HG03378 (cell line): ENCODE measurements around the gene C4B.
"Not testable (repeated sequence)": the region's sequence is repeated elsewhere in the genome, so short reads cannot be mapped to it uniquely, and the experiment has no call there.

ENCODE experiments used
- ATAC-seq: cut with Tn5 transposase; IDR thresholded peaks from one replicate; pipeline ENCODE4 v1.9.1; 2021; ENCODE audit warnings: mild to moderate bottlenecking, moderate library complexity; ENCODE audit not compliant: unreplicated experiment

Gene C4B

GRCh38 chr6:31980195-31980876 lies 34.3 kb upstream of the C4B start:
- ATAC-seq, result not testable (repeated sequence)

GRCh38 chr6:31980998-31981397 lies 33.6 kb upstream of the C4B start:
- ATAC-seq, result not testable (repeated sequence)

GRCh38 chr6:31981744-31982143 lies 32.9 kb upstream of the C4B start, which contains the start of gene C4A:
Gene C4A, plus strand, starts transcription at chr6:31982057. Its CDS starts 51 bp downstream, at chr6:31982108.
- not testable (repeated sequence) for ATAC-seq

GRCh38 chr6:31989363-31989762 lies 25.2 kb upstream of the C4B start:
- not testable (repeated sequence) for ATAC-seq

GRCh38 chr6:31994421-31994820 lies 20.2 kb upstream of the C4B start:
- ATAC-seq, result not testable (repeated sequence)

DNA sequence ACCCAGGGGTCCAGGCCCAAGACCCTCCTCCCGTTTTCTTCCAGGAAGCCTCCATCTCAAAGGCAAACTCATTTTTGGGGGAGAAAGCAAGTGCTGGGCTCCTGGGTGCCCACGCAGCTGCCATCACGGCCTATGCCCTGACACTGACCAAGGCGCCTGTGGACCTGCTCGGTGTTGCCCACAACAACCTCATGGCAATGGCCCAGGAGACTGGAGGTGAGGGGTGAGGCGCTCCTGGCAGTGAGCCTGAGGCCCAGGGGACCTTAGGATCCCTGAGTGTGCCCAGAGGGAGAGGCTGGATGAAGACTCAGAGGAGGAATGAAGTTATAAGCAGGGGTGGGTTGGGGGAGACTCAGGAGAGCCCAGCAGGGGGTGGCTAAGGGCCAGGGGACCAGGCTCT lies 18.2 kb upstream of the C4B start:
- ATAC-seq, result not testable (repeated sequence)

GRCh38 chr6:32002546-32003268 lies 11.9 kb upstream of the C4B start:
- ATAC-seq, result not testable (repeated sequence)

DNA sequence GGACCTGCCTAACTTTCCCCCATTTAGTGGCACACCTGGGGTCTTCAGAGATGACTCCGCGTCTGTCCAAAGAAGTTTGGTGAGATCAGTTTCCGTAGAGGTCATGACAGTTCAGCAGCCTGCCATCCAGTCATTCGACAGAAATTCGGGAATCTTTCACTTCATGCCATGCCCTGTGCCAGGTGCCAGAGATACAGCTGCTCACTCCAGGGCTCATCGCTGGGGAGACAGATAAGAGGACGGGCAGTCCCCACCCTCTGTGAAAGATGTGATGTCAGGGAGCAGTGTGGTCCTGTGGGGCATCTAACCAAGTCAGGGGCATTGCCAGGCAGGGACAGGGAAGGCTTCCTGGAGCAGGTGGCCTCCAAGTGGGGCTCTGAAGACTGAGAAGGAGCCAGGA lies 11.3 kb upstream of the C4B start:
- not testable (repeated sequence) for ATAC-seq

GRCh38 chr6:32004393-32004792 lies 10.2 kb upstream of the C4B start:
- ATAC-seq, result not testable (repeated sequence)

DNA sequence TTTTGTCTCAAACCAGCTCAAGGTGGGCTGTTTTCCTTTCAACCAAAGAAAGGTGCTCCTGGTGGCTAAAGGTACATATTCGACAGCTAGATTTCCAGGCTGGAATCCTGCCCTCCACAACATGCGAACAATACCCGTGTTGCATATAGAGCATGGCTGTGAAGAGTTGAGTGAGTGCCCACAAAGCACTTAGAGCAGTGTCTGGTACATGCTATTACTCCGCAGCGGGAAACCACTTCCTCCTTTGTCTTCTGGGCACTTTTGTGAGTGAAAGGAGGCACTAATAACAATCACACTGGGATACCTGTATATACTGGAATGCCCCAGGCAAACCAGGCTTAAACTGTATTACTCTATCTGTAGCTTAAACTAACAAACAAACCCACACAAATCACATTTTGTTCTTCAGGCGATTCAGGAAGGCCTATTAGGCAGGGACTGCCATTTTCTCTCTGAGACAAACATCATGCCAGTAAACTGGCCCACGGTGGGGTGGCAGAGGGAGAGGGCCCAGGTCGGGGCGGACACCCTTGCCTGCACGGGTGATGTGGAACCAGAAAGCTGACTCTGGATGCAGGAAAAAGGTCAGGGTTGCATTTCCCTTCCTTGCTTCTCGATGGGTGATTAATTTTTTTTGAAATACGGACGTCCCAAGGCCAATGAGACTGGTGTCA lies 9.6 kb upstream of the C4B start:
- not testable (repeated sequence) for ATAC-seq

GRCh38 chr6:32005538-32005880 lies 9.1 kb upstream of the C4B start:
- not testable (repeated sequence) for ATAC-seq

DNA sequence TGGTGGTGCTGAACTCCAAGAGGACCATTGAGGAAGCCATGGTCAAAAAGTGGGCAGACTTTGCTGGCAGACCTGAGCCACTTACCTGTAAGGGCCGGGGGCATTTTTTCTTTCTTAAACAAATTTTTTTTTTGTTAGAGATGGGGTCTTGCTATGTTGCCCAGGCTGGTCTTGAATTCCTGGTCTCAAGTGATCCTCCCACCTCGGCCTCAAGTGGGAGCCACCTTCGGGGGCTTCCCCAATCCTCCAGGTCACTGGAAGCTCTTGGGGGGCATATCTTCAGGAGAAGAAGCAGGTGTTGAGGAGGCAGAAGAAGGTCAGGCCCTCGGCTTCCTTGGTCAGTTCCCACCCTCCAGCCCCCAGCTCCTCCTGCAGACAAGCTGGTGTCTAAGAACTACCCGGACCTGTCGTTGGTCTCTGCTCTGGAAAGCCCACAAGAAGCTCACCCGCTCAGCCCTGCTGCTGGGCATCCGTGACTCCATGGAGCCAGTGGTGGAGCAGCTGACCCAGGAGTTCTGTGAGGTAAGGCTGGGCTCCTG lies 8.5 kb upstream of the C4B start:
- ATAC-seq, result not testable (repeated sequence)

DNA sequence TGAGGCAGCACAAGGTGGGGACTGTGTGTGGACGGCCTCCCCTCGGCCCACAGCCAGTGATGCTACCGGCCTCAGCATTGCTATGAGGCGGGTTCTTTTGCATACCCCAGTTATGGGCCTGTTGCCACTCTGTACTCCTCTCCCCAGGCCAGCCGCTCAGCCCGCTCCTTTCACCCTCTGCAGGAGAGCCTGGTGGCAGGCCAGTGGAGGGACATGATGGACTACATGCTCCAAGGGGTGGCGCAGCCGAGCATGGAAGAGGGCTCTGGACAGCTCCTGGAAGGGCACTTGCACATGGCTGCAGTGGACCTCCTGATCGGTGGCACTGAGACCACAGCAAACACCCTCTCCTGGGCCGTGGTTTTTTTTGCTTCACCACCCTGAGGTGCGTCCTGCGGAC lies 7.5 kb upstream of the C4B start:
- ATAC-seq, result not testable (repeated sequence)

- not testable (repeated sequence) for ATAC-seq
Measured at GRCh38 chr6:32008037-32008436, 6.6 kb upstream of the C4B start.

GRCh38 chr6:32008616-32009015 lies 6.0 kb upstream of the C4B start:
- not testable (repeated sequence) for ATAC-seq

DNA sequence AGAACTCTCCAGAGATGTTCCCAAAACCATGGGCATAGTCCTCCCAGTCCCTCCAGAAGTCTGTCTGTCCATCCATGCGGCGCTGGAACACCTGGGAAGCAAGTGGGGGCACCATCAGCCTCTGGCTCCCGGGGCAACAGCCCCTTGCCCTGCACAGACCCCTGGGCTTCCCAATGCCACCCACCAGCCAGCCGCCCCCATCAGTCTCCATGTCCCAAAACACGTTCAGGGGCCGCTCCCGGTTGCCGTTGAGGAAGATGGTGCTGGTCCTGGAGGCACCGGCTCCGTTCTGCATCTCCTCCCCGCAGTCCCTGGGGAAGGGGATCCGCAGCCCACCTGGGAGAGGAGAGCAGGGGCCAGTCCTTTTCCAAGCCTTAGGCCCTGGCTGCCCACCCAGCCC lies 5.1 kb upstream of the C4B start:
- ATAC-seq, result not testable (repeated sequence)

- not testable (repeated sequence) for ATAC-seq
Measured at GRCh38 chr6:32010856-32011530, 3.6 kb upstream of the C4B start.

- ATAC-seq, result not testable (repeated sequence)
Measured at GRCh38 chr6:32012941-32013617, 1.5 kb upstream of the C4B start.

DNA sequence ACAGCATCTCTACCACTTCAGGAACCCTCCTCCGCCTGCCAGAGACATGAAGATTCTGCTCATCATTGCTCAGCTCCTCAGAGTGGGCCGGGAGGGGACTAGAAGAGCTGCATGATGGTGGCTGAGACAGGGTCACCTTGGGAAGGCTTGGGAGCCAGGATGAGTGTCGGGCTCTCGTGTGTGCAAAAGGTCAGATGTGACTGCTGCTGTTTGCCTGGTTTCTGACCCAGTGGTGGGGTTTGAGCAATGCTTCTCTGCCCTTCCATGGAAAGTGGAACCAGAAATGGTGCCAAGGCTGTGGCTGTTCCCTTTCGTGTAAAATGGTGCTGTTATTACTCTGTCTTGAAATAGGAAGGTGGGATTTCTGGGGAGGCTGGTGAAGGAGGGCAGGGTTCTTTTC lies 857 bp upstream of the C4B start:
- ATAC-seq, result not testable (repeated sequence)

DNA sequence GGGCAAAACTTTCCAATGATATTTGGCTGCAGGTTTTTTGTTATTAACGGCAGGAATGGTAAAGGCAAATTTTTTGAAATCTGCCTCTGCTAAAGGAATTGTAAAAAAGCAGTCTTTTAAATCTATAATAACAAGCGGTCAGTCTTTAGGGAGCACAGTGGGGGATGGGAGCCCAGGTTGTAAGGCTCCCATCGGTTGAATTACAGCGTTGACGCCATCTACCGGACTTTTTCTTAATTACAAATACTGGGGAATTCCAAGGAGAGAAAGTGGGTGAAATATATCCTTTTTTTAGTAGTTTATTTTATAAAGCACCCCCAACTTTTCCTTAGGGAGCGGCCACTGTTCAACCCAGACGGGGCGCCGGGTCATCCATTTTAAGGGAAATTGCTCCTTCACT lies 7.5 kb downstream of the C4B start:
- not testable (repeated sequence) for ATAC-seq
